GM21528 (cell line): Measurements from ENCODE around the gene DLGAP4.

ENCODE experiments used
- ATAC-seq: cut with Tn5 transposase; IDR thresholded peaks from one replicate; pipeline ENCODE4 v1.9.1; 2021; ENCODE audit warnings: mild to moderate bottlenecking, moderate library complexity; ENCODE audit not compliant: unreplicated experiment, low FRiP score

The DLGAP4 gene

DNA sequence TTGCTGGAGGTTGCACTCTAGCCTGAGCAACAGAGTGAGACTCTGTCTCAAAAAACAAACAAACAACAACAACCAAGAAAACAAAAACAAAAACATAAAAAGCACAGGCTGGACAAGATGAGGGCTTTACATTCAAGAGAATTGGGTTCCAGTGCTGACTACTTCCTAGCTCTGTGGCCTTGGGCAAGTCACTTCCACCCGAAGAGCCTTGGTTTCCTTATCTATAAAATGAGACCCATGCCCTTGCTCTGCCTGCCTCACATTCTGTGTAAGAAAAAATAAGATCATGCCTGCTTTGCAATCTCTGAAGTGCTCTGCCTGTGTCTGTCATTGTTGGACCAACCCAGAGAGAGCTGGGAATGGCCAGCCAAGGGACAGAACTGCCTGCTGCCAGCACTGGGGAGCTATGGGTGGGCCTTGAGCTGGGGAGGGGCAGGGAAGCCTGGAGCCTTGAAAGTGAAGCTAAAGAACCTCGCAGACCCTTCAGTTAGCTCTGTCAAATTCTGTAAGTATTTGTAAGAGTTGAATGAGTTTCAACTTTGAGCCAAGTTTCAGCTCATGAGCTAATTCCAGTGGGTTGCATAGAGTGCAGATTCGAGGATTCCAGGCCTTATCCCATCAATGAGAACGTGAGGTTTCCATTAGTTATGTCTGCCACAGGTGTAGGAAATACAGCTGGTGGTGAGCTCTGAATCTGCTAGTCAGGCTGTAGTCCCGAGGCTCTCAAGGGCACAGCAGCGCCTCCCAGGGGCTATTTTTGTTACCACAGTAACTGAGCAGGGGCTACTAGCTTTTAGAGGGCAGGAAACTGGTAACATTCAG lies 93.2 kb downstream of the DLGAP4 start:
- no peak for ATAC-seq

DNA sequence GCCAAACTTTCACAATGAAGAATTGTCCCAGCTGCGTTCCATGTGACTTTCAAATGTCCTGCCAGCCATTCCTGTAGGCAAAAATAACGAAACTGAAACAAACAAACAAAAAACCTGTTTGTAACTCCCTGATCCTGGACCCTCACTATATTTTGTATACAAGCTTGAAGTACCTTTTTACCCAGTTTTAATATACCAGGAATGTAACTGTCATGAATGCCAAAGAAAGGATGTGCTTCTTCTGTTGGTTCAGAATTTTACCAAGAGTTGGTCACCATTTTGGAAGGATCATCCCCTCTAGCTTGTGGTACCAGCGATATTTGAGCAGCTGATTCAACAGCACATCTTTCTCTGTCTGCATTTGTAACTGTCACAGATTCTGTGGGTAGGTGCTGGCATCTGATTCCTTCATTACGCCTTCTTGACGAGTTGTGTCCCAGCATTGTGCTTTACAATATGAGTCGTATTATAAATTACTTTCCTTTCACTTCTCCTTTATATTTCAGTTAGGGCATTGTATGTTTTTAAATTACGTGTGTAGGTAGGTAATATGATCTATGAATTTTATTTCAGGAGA lies 93.9 kb downstream of the DLGAP4 start:
- no peak for ATAC-seq

DNA sequence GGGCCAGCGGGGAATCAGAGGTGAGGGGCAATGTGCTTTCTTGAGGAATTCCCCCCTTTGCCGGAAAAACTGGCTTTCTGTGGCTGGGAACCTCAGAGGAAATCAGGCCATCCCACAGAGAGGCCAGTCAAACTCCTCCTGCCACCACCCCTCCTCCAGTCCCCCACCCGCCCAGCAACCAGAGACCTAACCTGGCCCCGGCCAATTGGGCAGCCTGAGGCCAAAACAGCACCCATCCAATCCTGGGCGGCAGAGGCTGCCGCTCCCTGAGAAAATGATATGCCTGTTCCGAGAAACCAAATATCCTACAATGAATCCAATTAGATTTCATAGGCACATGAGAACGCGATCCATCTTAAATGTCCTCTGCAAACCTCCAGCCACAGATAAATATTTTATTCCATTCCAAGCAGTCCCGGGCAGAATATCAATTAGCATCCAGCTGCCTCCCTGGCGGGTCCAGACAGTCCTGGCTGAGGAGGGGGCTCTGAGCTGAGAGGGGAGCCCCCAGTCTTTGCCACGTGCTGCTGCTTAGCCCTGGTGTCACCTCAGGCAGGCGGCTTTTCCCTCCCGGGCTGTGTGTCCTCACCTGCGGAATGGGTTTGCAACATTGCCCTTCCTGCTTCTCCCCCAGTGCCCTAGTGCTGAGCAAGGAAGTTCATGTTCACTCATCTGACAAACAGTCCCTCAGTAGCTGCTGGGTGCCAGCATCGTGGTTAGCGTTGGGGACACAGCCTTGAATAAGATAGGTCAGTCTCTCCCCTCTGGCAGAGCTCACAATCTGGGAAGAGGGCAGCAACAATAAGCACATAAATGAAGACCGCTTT lies 95.0 kb downstream of the DLGAP4 start:
- ATAC-seq: no peak

DNA sequence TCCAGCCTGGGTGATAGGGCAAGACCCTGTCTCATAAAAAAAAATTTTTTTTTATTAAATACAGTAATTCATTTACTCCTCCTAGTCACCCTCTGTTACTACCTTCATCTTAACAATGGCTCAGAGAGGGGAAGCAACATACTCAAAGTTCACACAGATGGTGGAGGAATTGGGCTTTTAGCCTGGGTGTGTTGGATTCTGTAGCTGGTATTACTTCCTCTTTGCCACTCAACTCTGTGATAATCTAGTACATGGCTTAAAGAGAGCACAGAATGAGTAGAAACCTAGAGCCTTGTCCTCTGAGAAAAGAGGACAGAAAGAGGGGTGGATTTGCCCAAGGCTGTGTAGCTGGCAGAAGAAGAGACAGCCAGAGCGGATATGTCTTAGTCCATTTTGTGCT lies 96.6 kb downstream of the DLGAP4 start:
- no peak for ATAC-seq

DNA sequence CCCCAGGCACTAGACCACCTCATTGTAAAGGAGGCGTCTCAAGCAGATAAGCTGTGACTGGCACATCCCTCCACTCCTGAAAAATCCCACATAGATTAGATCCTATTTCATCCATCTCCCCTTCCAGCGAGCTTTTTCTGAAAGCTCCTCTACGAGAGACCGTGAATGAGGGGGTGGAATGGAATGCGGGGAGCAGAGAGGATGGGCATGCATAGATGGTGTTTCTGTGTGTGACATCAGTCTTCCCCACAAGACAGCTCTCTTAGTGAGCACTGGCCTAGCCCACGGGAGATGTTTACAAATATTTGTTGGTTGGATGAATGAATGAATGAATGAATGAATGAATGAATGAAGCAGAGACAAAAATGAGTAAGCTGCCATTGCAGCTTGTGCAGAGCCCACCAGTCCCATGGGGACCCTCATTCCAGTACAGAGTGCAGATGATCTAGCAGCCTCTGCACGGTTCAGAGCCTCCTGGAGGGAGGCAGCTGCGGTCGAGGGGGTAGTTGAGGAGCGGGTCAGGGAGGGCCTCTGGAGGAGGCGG lies 98.4 kb downstream of the DLGAP4 start:
- no peak for ATAC-seq

DNA sequence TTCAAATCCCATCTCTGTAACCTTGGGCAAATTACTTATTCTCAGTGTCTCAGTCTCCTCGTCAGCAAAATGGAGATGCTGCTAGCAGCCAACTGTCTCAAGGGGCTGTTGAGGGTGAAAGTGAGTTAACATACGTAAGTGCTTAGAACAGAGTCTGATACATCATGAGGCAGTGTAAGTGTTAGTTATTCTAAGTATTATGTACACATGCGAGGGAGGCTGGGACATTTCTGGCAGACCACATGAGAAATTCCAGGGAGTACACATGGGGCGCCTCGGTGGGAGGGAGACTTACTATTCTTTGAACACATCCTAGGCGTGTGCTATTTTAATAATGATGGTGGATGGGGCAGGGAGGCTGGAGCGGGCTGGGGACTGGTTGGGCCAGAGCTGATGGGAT lies 99.1 kb downstream of the DLGAP4 start:
- ATAC-seq: no peak

DNA sequence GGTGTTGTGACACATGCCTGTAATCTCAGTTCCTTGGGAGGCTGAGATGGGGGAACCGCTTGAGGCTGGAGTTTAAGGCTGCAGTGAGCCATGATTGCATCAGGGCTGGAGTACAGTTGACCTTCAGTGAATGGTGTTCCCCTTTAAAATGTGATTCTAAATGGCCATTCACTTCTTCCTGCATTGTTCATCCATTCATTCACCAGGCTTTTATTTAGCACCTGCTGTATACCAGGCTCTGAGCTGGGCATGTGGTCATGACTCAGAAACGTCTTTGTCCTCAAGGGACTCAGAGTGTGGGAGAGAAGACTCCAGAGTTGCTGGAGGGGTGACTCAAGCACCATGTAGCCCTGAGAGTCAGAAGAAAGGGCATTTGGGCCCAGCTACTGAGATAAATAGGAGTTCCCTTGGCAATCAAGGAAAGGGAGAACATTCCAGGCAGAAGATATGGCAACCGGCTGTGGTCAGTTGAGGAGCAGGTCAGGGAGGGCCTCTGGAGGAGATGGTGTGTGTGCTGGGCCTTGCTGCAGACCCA lies 101.1 kb downstream of the DLGAP4 start:
- ATAC-seq: no peak

DNA sequence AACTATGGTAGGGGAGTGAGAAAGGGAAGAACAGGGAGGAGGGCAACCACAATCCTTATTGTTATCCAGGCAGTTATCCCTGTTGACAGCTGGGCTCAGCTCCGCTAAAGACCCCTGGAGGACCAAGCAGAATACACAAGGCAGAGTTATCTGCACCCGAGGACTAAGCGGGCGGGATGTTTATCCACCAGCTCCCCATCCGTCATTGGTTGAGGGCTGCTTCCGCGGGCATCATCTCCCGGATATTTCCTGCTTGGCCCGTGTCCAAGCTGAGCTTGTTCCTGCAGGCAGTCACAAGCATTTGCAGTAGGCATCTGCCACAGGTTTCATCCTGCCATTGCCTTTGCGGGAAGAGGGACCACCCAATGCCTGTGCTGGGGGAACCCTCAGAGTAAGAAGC lies 102.1 kb downstream of the DLGAP4 start:
- ATAC-seq: no peak

DNA sequence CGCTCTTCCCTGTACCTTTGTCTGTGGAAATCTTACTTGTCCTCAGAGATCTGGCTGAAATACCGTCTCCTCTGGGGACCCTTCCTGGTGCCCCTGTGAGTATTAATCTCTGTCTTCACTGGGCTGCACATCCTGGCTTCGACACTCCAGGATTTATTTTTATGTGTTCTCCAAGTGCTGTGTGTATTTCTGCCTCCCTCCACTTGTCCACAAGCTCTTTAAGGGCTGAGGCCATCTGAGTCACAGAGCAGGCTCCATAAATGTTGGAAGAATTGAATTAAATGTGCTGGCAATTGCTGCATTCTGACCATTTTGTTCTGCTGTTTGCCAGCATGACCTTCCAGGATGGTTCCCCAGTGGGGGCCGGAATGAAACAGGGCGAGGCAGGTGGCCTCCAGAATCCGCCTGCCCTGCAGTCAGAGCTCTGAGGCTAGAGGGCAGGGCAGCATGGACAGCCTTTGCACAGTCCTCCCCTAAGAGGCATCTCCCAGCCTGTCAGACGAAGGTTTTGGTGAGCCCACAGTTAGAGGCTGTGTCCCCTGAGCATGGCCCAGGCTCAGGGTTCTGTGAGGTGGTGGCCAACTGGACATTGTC lies 105.8 kb downstream of the DLGAP4 start:
- no peak for ATAC-seq

DNA sequence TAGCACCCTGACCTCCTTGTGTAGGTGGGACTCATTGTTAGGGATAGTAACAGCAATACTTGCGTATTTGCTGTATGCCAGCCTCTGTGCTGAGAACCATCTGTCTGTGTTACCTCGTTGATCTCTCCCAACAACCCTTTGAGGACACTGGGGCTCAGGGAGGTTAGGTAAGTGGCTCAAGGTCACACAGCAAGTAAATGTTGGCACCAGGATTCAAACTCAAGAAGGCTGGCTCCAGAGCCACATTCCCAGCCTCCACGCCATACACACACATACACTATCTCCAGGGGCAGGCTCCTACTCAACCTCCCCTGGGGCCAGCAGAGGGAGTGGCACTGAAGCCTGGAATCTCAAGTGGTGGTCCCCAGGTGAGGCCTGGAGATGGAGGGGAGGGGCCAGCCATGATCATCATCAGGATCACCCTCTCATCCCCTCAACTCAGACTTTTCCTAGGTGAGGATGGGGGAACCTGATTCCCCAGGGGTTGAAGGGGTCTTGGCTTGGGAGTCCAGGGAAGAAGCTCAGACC lies 109.4 kb downstream of the DLGAP4 start:
- ATAC-seq: no peak

DNA sequence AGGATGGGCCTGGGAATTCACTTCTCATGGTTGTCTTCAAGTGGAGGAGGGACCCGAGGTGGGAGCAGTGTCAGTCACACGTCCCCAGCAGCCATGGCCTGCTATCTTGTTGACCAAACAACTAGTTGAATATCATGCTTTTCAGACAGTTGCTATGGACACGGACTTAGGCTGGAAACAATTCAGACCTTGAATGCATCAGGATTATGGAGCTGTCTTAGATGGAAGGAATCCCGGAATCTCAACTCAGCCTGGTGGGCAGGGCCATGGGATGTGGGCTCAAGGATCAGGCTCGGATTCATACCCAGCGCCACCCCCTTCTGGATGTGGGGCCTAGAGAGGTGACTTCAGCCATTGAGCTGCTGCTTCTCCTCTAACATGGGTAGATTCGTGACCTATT lies 112.6 kb downstream of the DLGAP4 start:
- ATAC-seq: no peak

DNA sequence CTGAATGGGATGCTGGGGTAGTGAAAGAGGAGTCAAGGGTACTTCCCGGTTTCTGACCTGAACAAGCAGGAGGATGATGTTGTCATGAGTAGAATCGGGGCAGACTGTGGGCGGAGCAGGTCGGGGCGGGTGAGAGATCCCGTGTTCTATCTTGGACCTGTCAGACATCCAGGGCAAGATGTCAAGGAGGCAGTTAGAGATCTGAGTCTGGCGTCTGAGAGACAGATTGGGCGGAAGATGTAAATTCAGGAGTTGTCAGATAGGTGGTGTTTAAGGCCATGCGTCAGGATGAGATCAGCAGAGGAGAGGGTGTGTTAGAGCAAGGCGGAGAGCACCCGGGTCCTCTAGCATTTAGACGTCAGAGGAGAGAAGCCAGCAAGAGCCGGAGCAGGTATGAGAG lies 115.5 kb downstream of the DLGAP4 start:
- no peak for ATAC-seq

DNA sequence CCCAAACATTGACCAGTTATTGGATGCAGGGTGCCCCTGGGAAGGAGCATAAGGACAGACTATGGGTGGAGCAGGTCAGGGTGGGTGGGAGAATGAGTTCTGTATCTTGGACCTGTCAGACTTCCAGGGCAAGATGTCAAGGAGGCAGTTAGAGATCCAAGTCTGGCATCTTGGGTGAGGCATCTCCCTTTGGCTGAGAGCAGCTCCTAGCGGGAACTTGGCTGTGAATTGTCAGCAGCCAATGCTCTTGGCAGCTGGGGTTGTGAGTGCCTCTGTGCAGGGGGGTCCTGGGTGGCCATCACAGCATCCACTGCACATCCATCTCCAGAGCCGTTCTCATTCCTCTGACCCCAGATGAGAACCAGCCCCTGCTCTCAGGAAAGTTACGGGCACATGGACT lies 118.2 kb downstream of the DLGAP4 start:
- ATAC-seq: no peak

DNA sequence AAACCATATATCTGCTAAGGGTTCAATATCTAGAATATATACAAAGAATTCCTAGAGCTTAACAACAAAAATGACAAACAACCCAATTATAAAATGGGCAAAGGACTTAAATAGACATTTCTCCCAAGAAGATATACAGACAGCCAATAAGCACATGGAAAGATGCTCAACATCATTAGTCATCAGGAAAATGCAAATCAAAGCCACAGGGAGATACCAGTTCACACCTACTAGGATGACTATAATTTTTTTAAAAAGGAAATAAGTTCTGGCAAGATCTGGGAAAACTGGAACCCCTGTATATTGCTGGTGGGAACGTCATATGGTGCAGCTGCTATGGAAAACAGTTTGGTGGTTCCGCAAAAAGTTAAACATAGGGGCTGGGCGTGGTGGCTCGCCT lies 119.0 kb downstream of the DLGAP4 start:
- no peak for ATAC-seq

DNA sequence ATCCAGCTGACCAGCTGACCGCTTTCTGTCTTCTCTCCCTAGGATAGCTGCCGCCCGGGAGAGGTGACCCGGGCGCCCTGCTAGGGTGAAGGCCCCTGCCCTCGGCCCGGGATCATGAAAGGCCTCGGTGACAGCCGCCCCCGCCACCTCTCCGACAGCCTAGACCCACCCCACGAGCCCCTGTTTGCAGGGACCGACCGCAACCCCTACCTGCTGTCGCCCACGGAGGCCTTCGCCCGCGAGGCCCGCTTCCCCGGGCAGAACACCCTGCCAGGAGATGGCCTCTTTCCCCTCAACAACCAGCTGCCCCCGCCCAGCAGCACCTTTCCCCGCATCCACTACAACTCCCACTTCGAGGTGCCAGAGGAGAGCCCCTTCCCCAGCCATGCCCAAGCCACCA lies 125.5 kb downstream of the DLGAP4 start:
- ATAC-seq: no peak

DNA sequence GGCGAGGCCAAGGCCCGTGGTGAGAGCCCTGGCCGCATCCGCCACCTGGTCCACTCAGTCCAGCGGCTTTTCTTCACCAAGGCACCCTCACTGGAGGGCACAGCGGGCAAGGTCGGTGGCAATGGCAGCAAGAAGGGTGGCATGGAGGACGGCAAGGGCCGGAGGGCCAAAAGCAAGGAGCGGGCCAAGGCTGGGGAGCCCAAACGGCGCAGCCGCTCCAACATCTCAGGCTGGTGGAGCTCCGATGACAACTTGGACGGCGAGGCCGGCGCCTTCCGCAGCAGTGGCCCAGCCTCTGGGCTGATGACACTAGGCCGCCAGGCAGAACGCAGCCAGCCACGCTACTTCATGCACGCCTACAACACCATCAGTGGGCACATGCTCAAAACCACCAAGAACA lies 126.0 kb downstream of the DLGAP4 start:
- ATAC-seq: no peak

DNA sequence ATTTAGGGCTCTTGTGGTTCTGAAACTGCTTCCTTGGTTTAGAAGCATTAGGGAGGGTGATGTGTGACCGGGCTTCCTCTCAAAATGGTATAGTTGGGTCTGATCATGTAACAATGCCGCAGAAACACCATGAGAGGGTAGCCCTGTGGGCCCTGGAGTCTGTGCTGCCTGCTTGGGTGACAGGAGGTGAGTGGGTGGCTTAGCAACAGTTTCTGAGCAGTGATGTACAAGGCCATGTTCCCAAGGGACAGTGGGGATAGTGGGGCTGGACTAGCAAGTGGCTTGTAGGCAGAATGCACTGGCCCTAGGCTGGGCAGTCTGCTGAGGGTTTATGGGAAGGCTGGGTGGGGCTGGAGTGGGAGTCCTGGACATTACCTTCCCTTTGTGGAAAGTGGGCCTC lies 128.2 kb downstream of the DLGAP4 start:
- ATAC-seq: no peak

DNA sequence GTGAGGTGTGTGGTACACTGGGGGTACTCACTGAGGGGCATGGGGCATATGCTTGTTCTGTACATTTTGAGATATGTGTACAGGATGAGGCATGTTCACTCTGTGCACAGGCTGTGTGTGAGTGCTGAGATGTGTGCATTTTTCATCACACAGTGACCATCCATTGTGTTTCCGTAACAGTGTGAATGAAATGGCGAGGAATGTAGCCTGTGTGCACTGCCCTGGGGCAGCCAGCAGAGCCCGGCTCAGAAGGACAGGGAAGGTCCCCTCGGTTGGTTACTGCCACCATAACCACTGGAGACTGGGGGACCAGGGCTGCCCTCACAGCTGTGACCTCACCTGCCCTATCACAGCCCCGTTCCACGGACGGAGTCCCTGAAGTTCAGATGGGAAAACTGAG lies 129.0 kb downstream of the DLGAP4 start:
- no peak for ATAC-seq

DNA sequence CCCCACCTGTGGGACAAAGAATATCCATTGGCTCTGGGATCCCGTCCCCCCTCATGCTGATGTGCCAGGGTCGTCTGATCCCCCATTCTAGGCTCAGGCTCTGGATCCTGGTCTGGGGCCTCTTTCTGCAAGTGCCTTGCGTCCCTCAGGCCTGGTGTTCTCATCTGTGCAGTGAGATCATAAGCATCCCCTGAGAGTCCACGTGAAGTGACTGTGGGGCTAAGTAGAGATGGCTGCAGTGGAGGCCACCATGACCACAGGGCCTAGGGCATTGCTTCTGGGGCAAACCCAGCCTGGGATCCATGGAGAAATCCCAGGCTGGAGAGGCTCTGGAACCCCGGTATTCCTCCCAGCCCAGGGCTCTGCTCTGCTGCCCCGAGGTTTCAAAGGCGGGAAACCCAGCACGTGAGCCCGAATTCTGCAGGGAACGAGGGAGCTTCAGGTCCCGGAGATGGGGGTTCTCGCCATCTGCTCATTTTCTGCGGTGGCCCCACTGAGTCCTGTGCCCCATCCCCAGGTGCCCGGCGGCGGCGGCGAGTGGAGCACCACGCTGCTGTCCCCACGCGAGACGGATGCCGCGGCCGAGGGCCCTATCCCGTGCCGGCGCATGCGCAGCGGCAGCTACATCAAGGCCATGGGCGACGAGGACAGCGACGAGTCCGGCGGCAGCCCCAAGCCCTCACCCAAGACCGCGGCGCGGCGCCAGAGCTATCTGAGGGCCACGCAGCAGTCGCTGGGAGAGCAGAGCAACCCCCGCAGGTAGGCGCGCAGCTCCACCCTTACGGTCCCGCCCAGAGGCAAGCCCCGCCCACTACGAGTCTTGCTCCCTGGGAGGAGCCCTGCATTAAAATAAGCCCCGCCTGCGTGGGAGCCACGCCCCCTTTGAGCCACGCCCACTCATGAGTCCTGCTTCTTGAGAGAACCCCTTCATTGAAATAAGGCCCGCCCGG lies 129.7 kb downstream of the DLGAP4 start:
- no peak for ATAC-seq
